GM03348 (cell line): ENCODE data around the gene PHAF1.

Experiments used
- DNase-seq: peaks from one replicate; pipeline ENCODE4 v3.0.0; 2012; ENCODE audit warnings: low spot score

Gene PHAF1

DNA sequence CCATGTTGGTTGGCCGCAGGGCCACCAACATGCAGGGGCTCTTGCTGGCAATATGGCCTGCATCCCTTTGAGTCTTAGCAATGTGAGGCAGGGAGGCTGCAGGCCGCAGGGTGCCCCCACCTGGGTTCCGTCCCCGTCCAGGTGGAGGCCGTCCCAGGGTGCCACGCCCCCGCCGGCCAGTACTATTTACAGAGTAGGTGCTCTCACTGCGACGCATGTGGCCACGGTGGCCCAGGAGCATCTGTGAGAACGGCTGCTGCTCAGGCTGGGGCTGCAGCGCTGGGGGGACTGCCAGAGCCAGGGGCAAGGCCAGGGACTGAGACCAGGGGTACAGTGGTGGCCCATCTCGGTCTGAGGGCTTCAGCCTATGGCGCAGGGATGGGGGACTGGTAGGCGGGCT, 70.4 kb downstream of the PHAF1 start:
- DNase-seq, result no peak

DNA sequence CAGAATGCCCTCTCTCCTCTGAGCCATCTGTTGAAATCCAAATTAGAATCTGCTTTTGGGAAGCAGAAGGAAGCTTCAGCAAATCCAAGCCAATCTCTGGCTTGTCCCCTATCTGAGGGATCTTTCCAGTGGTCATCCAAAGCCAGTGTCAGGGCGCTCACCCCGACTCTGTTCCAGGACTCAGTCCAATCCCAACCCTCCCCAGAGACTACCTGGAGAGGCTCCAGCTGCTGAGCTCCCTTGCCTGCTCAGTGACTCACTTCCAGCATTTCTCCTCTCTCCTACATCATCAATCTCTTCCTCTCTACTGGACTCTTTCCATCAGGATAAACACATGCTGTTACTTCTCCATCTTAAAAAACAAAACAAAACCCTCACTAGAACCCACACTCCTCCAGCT, 71.6 kb downstream of the PHAF1 start:
- peak; percentile 83 for DNase-seq

GRCh38 chr16:67182288-67182687, 72.5 kb downstream of the PHAF1 start:
- DNase-seq, result no peak

DNA sequence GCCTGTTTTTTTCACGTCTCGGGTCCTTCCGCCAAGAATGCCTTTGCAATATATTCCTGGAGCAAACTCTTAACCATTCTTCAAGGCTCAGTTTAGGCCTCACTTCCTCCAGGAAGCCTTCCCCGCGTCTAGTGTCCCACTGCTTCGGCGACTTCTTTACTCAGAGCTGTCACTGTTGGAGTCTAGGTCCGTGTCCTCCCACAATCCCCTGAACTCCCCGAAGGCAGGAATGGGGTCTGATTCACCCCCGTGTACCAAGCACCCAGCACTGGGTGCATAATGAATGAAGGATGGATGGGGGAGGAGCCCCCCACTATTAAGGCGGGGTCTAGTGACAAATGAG, 73.5 kb downstream of the PHAF1 start:
- no peak for DNase-seq

DNA sequence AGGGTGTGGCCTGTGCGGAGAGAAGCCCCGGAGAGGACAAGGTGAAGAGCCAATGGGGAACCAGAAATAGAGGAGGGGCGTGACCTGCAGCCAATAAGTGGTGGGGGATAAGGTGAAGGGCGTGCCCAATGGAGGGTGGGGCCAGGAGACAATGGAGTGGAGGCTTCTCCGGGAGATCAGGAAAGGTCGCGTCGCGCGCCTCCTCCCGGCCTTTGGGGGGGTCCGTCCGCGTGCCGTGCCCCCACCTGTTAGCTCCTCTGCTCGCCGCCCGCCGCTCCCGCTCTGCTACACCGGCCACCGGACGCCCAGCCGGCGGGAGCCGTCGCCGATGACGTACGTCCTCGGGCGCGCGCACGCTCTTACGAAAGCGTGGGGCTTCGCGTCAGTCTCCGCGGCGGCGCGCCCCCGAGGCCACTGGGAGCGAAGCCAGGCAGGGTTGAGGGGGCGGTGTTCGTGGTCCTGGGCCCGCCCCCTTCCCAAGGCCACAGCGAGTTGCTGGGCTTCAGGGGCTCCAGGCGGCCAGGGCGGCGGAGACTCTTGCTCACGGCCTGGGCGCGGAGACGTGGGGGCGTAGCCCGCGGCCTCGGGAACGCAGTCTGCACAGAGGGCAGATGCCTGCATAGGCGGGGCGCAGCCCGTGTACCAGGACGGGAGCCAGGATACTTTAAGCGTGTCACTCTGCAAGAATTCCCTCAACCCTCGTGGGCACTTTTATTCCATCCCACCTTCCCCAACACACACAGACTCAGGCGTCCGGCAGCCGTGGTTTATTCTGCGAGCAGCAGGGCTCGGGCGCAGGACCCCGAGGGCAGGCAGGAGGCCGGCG, 74.1 kb downstream of the PHAF1 start, which contains the start of gene MATCAP1:
Gene MATCAP1 (minus strand): TSS at position 337 of the 826 bp plus-strand sequence. CDS start 3,353 bp downstream, outside the sequence.
- DNase-seq, result peak; percentile 99

DNA sequence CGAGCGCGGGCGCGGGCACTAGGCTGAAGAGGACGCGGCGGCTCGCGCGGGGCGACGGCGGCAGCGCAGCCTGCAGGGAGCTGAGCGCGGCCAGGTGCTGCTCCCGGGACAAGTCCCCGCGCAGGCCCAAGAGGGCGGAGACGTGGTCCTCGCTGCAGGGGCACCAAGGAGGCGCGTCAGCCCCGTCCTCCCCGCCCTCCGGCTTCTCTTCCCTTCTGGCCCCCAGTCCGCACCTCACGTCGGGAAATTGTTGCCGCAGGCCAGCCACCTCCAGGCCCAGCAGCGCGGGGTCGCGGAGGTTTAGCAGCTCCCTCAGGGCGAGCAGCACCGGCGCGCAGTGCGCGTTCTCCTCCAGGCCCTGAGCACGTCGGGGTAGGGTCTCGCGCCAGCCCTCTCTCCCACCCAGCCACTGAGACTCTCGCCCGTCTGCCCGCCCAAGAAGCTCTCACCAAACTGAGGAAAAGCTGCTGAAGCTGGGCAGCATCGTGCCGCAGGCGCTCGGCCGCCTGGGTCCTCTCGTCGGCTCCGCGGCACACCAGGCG, 74.8 kb downstream of the PHAF1 start:
- DNase-seq, result no peak

GRCh38 chr16:67184995-67185650, 75.4 kb downstream of the PHAF1 start:
- peak; percentile 91 for DNase-seq

DNA sequence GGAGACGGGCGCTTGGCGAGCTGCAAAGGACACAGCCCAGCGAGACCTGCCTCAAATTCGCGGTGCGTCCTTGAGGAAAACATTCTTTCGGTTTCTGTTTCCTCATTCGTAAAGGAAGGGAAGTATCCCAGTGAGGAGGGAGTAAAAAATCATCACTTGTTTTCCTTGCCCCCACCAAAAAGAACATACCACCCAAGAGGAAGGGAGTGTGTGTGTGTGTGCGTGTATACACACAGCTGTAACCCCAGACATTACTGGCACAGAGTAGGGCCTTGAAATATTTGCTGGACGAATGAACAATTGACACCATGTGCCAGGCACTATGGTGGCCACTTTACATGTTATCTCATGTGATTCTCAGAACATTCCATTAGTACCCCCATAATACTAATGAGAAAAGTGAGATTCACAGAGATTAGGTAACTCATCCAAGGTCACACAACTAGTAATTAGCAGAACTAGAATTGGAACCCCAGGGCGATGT, 76.0 kb downstream of the PHAF1 start:
- DNase-seq, result no peak

DNA sequence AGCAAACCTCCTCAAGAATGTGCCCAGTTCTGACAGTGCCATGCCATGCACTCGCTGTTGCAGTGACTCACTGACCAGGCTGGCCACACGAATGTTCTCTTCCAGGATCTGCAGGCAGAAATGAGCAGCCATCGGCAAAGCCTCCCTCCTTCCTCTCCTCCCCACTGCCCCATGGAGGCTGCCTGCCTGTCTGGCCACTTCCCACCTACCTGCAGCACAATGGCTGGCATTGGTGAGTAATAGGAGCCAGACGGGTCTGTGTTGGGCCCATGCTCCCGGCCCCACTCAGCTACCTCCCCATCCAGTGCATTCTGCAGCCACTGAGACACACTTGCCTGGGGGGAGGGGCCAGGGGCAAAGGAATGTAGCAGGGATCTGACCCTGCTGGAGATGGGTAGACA, 76.8 kb downstream of the PHAF1 start:
- DNase-seq, result no peak

GRCh38 chr16:67187175-67187890, 77.6 kb downstream of the PHAF1 start:
- DNase-seq, result no peak

GRCh38 chr16:67188323-67188722, 78.6 kb downstream of the PHAF1 start:
- DNase-seq, result no peak

- no peak for DNase-seq
These were observed 79.1 kb downstream of the PHAF1 start for GRCh38 chr16:67188798-67189197.

GRCh38 chr16:67190041-67190440, 80.3 kb downstream of the PHAF1 start, which contains the start of gene EXOC3L1:
EXOC3L1 (minus strand) TSS chr16:67190136; CDS start chr16:67189676, 460 bp downstream.
- DNase-seq, result no peak

DNA sequence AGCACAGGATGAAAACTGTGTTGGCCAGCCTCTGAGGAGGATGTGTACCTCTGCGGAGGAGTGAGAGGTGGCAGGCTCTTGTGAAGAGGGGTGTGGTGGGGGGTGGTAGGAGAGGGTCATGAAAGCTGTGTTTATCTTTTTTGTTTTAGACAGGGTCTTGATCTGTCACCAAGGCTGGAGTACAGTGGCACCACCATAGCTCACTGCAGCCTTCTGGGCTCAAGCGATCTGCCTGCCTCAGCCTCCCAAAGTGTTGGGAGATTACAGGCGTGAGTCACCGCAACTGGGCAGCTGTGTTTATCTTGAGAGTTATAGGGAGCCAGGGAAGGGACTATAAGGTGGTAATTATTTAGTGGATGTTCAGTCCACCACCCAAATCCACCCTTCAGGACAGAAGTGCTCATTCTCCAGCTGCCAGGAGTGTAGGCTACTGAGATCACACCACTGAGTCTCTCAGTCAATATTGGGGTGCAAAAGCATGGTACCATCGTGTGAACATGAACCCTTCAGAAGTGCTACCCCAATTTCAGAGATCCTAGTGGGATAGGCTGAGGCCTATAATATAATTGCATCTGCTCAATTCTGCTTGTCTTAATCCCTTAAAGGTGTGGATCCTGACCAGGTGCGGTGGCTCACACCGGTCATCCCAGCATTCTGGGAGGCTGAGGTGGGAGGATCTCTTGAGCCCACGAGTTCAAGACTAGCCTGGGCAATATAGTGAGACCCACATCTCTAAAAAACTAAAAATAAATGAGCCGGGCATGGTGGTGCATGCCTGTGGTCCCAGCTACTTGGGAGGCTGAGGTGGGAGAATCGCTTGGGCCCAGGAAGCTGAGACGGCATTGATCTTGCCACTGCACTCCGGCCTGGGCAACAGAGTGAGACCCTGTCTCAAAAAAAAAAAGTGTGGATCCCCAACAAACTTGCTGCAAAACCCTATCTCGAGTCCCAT, 81.0 kb downstream of the PHAF1 start:
- no peak for DNase-seq

- DNase-seq, result no peak
These were observed 81.8 kb downstream of the PHAF1 start for GRCh38 chr16:67191411-67191994.

DNA sequence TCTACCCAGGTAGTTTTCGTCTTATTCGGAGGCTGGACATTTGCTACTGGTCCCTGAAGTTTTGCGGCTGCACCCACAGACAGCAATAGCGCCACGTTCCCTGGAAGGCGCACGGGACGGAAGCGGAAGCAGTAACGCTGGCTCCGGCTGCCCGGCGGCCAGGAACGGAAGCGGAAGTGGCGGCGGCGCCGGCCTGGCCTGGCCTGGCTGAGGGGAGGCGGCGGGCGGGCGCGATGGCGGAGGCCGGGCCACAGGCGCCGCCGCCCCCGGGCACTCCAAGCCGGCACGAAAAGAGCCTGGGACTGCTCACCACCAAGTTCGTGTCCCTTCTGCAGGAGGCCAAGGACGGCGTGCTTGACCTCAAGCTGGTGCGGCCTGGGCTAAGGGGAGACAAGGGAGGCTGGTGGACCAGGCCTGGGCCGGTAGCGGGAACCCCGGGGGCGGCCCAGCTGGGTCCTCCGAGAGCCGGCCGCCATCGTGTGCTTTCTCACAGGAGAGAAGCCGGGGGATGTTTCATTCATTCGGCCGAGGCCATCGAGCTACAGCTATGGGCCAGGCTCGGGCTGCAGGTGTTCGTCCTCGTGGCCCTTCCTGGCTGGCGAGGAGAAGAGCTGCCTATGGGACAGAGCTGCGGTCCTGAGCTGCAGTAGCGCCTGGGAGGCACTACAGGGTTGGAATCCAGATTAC, 82.4 kb downstream of the PHAF1 start, which contains the start of gene E2F4:
Gene E2F4 (plus strand): TSS at position 161 of the 687 bp plus-strand sequence. CDS start 73 bp downstream, at position 234.
- DNase-seq, result peak; percentile 97

DNA sequence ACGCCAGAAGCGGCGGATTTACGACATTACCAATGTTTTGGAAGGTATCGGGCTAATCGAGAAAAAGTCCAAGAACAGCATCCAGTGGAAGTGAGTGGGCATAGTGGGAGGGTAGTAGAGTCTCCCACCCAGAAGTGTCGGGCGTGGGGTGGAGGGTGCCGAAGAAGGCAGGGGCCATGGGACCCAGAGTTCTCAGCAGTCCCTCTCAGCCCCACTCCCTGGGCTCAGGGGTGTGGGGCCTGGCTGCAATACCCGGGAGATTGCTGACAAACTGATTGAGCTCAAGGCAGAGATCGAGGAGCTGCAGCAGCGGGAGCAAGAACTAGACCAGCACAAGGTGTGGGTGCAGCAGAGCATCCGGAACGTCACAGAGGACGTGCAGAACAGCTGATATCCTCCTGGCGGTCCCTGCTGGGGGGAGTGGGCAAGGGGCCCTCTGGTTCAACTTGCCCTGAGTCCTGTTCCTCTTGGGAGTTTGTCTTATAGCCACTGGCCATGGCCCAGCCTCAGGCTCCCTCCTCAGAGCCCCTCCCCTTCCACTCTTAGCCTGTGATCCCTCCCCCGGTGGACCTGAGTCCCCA, 83.1 kb downstream of the PHAF1 start:
- DNase-seq, result no peak

DNA sequence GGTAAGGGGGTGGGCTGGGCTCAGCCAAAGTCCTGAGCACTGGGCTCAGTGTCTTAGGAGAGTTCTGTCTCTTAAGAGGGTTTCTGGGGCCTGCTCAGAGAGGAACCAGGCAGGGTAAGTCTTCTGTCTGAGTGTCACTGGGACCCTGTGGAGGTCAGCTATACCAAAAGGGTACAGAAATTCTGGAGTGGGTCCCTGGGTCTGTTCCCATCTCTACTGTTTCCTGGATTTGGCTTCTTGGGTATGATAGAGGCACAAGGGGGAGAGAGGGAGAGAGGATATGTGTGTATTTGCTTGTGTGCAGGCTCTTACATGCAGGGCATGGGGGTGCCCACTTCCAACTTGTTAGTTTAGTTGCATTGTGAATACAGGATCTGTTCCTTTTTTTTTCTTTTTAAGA, 83.8 kb downstream of the PHAF1 start:
- no peak for DNase-seq

DNA sequence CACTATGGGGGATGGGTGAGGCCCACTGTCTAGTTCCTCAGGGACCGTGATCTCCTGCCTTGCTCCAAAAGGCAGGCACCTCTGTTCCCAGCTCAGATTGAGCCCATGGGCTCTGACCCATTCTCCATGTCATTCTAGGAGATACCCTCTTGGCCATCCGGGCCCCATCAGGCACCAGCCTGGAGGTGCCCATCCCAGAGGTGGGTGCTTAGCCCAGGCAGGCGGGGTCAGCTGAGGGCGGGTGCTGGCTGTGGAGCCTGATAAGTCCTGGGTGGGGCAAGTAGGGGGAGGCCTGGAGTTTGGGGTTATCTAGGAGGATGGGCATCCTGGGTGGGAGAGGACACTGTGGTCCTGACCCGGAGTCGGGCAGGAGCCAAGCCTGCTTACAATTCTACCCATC, 84.5 kb downstream of the PHAF1 start:
- DNase-seq, result no peak

GRCh38 chr16:67195676-67196075, 85.9 kb downstream of the PHAF1 start:
- DNase-seq, result no peak
